H1 (cell line): ENCODE measurements around the gene TGFBR2. TPM values are rescaled to one million over a fixed set of nuclear protein-coding genes. Genes with fewer than 3 reads are reported as not detected.

Experiments used
- polyA plus RNA-seq, 7 experiments: library from polyadenylated mRNA; depleted of rRNA in 3 of 7; stranded (reverse) in 5 of 7; unstranded in 2 of 7; fragments of >200 nt in 5 of 7; fragments of 200-250 nt in 2 of 7; gene quantifications; 1 replicate in 5 of 7; 2 replicates in 1 of 7; 4 replicates in 1 of 7; pipeline versions ENCODE4 v1.2.1 to v1.2.3, GENCODE V29; 2011 to 2013; ENCODE audit warnings: missing spikeins in 2 of 7, mixed read lengths in 2 of 7
- total RNA-seq: library from RNA; stranded (reverse); fragmentation: NEBNext Ultra II Directional; extraction: Animal tissue kit (Norgen Biotek cat#: 25700); gene quantifications from 2 replicates; pipeline ENCODE4 v1.2.1, GENCODE V29; 2021
- TF ChIP-seq, protein P1 (sequence below): IDR thresholded peaks from 2 replicates; pipeline ENCODE4 v1.6.1; 2012; ENCODE audit warnings: inconsistent platforms

TGFBR2 gene
- total and polyA plus RNA-seq, 2 of the 8 experiments (the other 6 are each of a cell fraction or from before 2014, with no cell fraction given) = 4.2 to 7.4 TPM

DNA sequence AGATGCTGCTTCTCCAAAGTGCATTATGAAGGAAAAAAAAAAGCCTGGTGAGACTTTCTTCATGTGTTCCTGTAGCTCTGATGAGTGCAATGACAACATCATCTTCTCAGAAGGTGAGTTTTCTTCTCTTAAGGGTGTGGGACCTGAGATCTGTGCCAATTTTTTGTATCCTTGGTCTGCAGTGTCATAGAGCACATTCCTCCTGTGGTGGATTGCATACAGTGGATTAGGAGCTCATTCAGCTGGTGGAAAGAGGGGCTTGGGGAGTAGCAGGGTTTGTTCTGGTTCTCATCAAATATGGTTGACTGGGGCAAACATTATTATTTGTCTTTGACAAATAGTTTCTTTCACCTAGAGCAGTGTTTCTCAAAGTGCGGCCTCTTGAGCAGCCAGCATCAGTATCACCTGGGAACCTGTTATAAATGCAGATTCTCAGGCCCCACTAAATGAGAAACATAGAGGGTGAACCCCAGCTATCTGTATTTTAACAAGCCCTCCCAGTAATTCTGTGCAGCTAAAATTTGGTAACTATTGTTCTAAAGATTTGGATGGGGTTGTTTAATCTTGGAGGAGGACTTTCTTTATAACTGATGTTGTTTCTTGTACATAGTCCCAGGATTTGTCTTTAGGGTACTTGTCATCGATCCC, 44.1 kb downstream of the TGFBR2 start (continued):
- TF ChIP-seq, protein P1, sequence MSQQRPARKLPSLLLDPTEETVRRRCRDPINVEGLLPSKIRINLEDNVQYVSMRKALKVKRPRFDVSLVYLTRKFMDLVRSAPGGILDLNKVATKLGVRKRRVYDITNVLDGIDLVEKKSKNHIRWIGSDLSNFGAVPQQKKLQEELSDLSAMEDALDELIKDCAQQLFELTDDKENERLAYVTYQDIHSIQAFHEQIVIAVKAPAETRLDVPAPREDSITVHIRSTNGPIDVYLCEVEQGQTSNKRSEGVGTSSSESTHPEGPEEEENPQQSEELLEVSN = no peak
